GM12801 (cell line): ENCODE results near the gene CAMKV.

Source experiments
- TF ChIP-seq, protein P1 (sequence below): IDR thresholded peaks from one replicate; pipeline ENCODE4 v1.5.1; 2011; ENCODE audit warnings: control low read depth; ENCODE audit not compliant: insufficient read length; ENCODE audit errors: extremely low read depth

The CAMKV gene

DNA sequence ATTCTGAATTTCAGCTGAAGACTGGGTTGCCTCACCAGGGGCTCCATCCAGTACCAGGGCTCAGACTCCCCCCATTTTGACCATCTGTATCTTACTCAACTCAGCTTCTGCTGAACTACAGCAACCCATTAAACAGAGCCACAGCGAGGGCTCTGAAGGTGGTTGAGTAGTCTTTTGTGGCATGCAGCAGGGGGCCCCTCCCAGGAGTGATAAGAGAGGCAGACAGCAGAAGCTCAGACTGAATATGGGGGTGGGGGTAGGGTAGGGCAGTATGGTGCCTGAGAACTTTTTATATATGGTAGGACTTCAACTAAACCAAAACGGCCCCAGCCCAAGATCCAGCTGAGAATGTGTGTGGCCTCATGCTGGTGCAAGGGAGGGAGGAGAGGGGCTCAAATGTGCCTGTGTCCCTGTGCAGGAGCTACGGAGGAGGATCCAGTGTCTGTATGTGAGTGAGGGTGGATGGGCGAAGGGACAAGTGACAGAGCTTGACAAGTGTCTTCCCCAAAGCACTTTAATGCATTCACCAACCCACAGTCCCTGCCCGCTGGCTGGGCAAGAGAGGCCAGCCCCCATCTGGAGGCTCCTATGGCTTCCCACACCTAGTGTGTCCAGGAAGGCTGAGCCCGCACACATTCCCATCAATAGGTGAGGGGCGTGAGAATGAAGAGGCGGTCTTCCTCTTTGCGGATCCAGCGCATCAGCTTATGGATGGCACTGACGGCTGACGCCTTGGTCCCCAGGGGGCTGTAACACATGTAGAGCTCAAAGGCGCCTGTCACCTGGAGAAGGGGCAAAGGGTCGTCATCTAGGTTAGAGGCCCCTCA lies 38.9 kb upstream of the CAMKV start:
- TF ChIP-seq, protein P1, sequence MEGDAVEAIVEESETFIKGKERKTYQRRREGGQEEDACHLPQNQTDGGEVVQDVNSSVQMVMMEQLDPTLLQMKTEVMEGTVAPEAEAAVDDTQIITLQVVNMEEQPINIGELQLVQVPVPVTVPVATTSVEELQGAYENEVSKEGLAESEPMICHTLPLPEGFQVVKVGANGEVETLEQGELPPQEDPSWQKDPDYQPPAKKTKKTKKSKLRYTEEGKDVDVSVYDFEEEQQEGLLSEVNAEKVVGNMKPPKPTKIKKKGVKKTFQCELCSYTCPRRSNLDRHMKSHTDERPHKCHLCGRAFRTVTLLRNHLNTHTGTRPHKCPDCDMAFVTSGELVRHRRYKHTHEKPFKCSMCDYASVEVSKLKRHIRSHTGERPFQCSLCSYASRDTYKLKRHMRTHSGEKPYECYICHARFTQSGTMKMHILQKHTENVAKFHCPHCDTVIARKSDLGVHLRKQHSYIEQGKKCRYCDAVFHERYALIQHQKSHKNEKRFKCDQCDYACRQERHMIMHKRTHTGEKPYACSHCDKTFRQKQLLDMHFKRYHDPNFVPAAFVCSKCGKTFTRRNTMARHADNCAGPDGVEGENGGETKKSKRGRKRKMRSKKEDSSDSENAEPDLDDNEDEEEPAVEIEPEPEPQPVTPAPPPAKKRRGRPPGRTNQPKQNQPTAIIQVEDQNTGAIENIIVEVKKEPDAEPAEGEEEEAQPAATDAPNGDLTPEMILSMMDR = no peak

DNA sequence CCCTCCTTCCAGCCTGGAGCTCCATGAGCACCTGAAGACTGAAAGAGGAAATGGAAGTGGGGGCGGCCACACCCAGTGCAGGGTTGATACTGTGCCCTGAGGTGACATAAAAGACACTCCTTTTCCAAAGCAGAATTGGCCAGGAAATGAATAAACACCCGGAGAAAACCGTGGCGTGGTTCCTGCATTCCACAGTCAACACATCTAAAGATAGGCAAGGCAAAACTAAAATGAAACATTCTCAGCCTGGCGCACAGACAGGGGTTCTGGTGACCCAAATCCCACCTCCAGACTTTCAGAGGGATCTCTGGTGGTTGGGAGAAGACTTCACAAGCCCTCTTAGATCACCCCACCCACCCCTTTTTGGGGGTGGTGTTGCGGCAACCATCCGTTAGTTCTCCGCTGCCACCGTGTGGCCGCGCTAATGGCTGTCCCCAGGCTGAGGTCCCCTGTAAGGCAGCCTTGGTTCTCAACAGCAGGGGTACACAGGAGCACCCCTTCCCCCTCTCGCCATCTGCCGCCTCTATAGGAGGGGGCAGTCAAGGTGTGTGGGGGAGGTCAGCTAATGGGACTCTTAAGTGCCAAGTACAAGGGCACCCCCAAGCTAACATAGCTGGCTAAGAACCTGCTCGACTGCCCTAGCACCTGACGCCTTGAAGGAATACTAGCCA lies 36.5 kb upstream of the CAMKV start:
- TF ChIP-seq, protein P1 = no peak

DNA sequence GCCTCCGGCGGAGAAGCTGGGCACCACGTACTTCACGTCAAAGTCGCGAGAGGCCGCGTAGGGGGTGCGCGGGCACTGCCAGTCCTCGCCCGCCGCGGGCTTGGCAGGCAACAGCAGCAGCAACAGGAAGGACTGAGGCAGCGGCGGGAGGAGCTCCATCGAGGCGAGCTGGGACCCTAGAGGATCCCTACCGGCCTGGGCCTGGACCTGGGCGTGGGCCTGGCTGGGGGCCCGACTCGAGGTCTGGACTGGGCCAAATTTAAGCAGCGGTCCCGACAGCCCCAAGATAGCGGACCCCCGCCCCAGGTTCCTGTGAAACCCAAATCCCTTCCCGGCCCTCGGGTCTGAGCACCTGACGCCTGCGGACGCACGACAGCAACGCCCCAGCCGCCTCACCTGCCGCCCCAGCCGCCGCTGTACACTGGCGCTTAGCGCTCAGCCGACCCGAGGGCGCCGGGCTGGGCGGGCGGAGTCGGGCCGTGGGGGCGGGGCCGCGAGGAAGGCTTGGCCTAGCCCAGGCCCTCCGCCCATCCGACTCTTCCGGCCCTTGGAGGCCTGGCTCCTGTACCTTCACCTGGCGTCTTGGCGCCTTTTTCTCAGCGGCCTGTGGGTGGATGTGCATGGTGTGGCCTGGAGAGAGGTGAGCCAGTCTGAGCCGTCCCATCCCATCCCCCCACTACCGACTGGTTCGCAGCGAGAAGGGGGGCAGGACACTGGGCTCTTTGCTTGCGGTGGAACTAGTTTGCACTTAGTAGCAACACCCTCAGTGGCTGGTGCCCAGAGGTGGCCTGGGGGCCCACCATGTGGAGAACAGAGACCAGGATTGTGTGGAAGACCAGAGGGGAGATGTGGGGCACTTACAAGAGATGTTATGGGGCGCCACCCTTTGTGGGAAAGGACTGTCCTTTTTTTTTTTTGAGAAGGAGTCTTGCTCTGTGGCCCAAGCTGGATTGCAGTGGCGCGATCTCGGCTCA lies 34.0 kb upstream of the CAMKV start, which contains the start of gene MST1R:
MST1R (minus strand) TSS at position 423 of the 974 bp plus-strand sequence; CDS start at position 159, 264 bp downstream.
- TF ChIP-seq, protein P1 = no peak

DNA sequence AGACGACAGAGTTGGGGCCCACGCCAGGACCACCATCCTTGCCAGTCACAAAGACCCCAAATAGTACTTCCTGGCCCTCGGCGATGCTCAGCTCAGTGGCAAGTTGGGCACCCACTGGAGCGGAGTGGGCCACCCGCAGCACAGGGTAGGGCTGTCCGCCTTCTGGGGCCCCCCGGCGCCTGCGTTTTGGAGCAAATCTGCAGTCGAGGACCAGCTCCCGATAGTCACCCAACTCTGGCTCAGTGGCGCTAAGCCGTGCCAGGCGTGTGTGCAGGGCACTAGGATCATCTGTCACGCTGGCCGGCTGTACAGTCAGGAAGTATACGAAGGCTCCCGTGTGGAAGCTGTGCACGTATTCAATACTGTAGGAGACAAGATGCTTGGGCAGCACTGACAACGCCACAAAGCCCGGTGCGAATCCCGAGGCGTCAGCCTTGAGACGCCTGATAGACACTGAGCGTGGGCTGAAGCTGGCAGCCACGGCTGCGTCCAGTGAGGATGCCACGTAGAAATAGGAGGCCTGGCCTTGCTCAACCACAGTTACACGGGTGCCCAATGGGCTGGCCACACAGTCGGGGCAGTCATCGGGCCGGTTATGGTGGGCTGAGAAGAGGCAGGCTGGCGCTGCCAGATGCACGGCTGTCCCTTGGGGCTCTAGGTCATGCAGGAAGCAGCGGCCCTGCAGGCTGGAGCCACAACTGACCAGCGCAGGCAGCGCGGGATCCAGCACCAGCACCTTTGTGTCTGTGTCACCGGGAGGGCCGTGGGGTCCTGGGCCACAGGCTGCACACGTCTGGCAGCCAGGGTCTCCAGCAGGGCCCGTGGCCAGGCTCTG lies 33.0 kb upstream of the CAMKV start:
- TF ChIP-seq, protein P1 = no peak

DNA sequence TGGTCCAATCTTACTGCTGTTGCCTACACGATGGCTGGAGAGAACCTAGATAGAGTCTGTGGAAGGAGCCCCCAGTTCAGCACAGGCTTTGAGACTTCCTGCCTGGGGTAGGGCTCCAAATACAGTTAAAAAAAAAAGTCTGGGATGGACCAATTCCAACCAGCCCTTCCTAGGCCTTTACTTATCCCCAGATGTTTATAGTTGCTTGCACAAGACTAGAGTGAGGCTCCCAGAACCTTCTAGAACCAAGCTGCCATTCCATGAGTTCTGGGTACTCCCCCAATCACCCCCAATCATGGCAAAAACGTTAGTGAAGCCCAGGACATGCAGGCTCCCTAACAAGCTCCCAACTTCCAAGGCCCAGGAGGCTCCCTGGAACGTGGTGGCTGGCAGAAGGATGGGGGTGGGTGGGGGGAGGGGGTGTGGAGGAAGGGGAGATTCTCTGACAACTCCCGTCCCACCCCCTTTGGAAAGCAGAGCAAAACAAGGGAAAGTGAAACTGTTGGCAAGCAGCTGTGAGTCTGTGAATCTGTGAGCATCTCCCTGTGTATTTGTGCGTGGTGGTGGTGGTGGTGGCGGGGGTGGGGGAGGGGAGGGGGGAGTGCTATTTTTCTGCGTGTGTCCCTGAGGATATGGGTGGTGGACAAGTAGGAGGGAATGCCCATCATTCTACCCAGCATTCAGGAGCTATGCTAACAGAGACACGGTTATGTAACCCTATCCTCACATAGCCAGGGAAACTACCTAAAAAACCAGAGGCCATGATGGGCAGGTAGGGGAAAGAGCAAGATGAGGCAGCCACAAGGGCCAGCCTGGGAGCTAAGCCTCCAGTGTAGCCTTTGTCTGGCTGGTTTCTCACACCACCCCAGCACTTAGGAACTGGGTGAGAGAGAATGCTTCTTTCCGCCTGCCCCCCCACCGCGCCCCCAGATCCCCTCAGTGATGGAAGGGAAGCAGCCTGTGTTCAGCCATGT lies 31.9 kb upstream of the CAMKV start:
- TF ChIP-seq, protein P1 = no peak
